K562 (cell line): ENCODE results near the gene POLA1. TPM values are rescaled to one million over a fixed set of nuclear protein-coding genes. Genes with fewer than 3 reads are reported as not detected.

ENCODE experiments used
- ATAC-seq: fragments of 200-7000 bp; cut with Tn5 transposase; 3 replicates; pipeline ENCODE4 v1.9.1; 2020; ENCODE audit warnings: moderate library complexity
- BruUV-seq: library from RNA; stranded (reverse); fragments of 400-500 nt; replicated peaks from 2 replicates; lab custom pipeline; 2021; lab: Mats Ljungman, UMichigan
- CTCF ChIA-PET: fragments of 300-600 bp; formaldehyde crosslinking; extraction: SDS; loops from one replicate; lab custom pipeline; 2021; ENCODE audit warnings: low intra/inter-chr PET ratio; lab: Yijun Ruan, JAX
- POLR2A ChIA-PET: fragments of 300-600, 350-650 bp; sonication (Branson Sonifier 250); formaldehyde crosslinking; extraction: SDS; loops from one replicate; lab custom pipeline; 2021; ENCODE audit warnings: antibody characterized with exemption, inconsistent platforms; lab: Yijun Ruan, JAX
- DNase-seq, 4 experiments: peaks; one replicate each; pipeline versions ENCODE4 v3.0.0 to v3.0.0-alpha.2; 2011 to 2018; ENCODE audit warnings: low spot score in 3 of 4, mixed read lengths in 3 of 4; ENCODE audit errors: extremely low read depth in 1 of 4
- FAIRE-seq: peaks from 2 replicates; lab custom pipeline; 2011; peaks lifted over from hg19 to GRCh38; lab: Jason Lieb, UNC
- H2AFZ ChIP-seq: 2 replicates; pipeline ENCODE4 v1.6.0; 2011; ENCODE audit warnings: low read depth, low read length, control low read depth, inconsistent platforms
- H3K27ac ChIP-seq: fragments of 200-600 bp; 3 replicates; pipeline ENCODE4 v1.8.0; 2011; ENCODE audit warnings: low read depth, mild to moderate bottlenecking, control low read depth, inconsistent platforms, low read length, moderate library complexity, mixed read lengths; ENCODE audit errors: extremely low read depth
- H3K27me3 ChIP-seq, 2 experiments: fragments of 300-600 bp in 1 of 2; 2 replicates in 1 of 2; 3 replicates in 1 of 2; pipeline versions ENCODE4 v1.6.0 to v1.8.0; 2011; ENCODE audit warnings: inconsistent platforms in 2 of 2, low read length in 2 of 2, mild to moderate bottlenecking in 1 of 2, mixed read lengths in 1 of 2, moderate library complexity in 1 of 2; ENCODE audit not compliant: control insufficient read depth in 2 of 2, insufficient read depth in 2 of 2
- H3K36me3 ChIP-seq: fragments of 300-600 bp; 3 replicates; pipeline ENCODE4 v1.8.0; 2011; ENCODE audit warnings: mild to moderate bottlenecking, low read length, inconsistent platforms; ENCODE audit not compliant: control insufficient read depth, insufficient read depth
- H3K4me1 ChIP-seq, 2 experiments: fragments of 200-600 bp in 1 of 2; replicated peaks in 1 of 2; 2 replicates in 1 of 2; 3 replicates in 1 of 2; pipeline versions ENCODE4 v1.5.1 to v1.8.0; 2011; ENCODE audit warnings: inconsistent platforms in 2 of 2, low read length in 2 of 2, mild to moderate bottlenecking in 1 of 2, mixed read lengths in 1 of 2, moderate library complexity in 1 of 2; ENCODE audit not compliant: control insufficient read depth in 2 of 2, insufficient read depth in 2 of 2
- H3K4me2 ChIP-seq: 2 replicates; pipeline ENCODE4 v1.6.1; 2011; ENCODE audit warnings: low read length, control low read depth, inconsistent platforms, mixed read lengths; ENCODE audit not compliant: insufficient read depth
- H3K4me3 ChIP-seq: fragments of 200-600 bp; sonication (generic), shearing (Covaris generic); 2 replicates; pipeline ENCODE4 v1.5.1; 2016; ENCODE audit warnings: control low read depth, inconsistent platforms
- H3K79me2 ChIP-seq: fragments of 200-600 bp; 3 replicates; pipeline ENCODE4 v1.8.0; 2011; ENCODE audit warnings: low read length, inconsistent platforms; ENCODE audit not compliant: control insufficient read depth, insufficient read depth
- H3K9ac ChIP-seq, 2 experiments: 2 replicates each; pipeline versions ENCODE4 v1.6.0 to v1.6.1; 2011; ENCODE audit warnings: low read depth in 2 of 2, low read length in 2 of 2, control low read depth in 1 of 2, inconsistent platforms in 1 of 2, mild to moderate bottlenecking in 1 of 2, mixed read lengths in 1 of 2; ENCODE audit not compliant: insufficient read depth in 1 of 2
- H3K9me1 ChIP-seq: one replicate; pipeline ENCODE4 v1.6.0; 2011; ENCODE audit warnings: inconsistent platforms, mild to moderate bottlenecking, low read length, moderate library complexity; ENCODE audit not compliant: control insufficient read depth, insufficient read depth
- H3K9me3 ChIP-seq: replicated peaks from 2 replicates; pipeline ENCODE4 v1.5.1; 2011; ENCODE audit warnings: low read depth, low read length, inconsistent platforms; ENCODE audit not compliant: control insufficient read depth, insufficient read depth
- H4K20me1 ChIP-seq: replicated peaks from 2 replicates; pipeline ENCODE4 v1.6.1; 2011; ENCODE audit warnings: low read length, inconsistent platforms, mixed read lengths; ENCODE audit not compliant: control insufficient read depth, insufficient read depth
- FOXO4 ChIP-seq: fragments of 450-650 bp; formaldehyde crosslinking; IDR thresholded peaks from 2 replicates; pipeline ENCODE4 v1.4.0; 2020; ENCODE audit warnings: mild to moderate bottlenecking, moderate library complexity
- GTF2B ChIP-seq: IDR thresholded peaks from 2 replicates; pipeline ENCODE4 v1.6.1; 2011; ENCODE audit not compliant: insufficient read length; ENCODE audit errors: extremely low read depth
- KLF1 ChIP-seq: fragments of 450-650 bp; IDR thresholded peaks from 2 replicates; pipeline ENCODE4 v1.6.1; 2016; ENCODE audit warnings: missing genetic modification characterization, missing compliant biosample characterization
- NBN ChIP-seq: fragments of 450-650 bp; IDR thresholded peaks from 2 replicates; pipeline ENCODE4 v1.6.1; 2016; ENCODE audit warnings: low read depth, mild to moderate bottlenecking
- NR4A1 ChIP-seq, 2 experiments: fragments of 250-450 bp in 1 of 2; fragments of 450-650 bp in 1 of 2; sonication (Bioruptor Pico) in 1 of 2; IDR thresholded peaks; 2 replicates each; pipeline versions ENCODE4 v1.4.0 to v1.6.1; 2016 to 2020; ENCODE audit warnings: mild to moderate bottlenecking in 2 of 2, missing compliant biosample characterization in 1 of 2, missing genetic modification characterization in 1 of 2, moderate library complexity in 1 of 2
- PTTG1 ChIP-seq: fragments of 450-650 bp; IDR thresholded peaks from 2 replicates; pipeline ENCODE4 v1.6.1; 2016; ENCODE audit warnings: low read depth, mild to moderate bottlenecking, missing genetic modification characterization, missing compliant biosample characterization
- ZC3H11A ChIP-seq: IDR thresholded peaks from 2 replicates; pipeline ENCODE4 v1.6.1; 2012; ENCODE audit warnings: low read depth, low read length, improper control_type of control experiment
- WGBS: fragments of 100-300 bp; shearing (Covaris generic); methylation state at CpG from one replicate; pipeline ENCODE4 v1.1.6; 2016; ENCODE audit warnings: low coverage, mixed read lengths; ENCODE audit not compliant: insufficient coverage; ENCODE audit errors: missing lambda C conversion rate; 5-methylcytosine and 5-hydroxymethylcytosine counted together
- in situ Hi-C: fragments of 300-500 bp; cut with MboI; formaldehyde crosslinking; loops from 4 replicates; pipeline ENCODE4 v1.15.0; 2018; ENCODE audit warnings: inconsistent platforms, mixed read lengths
- intact Hi-C: fragments of 100-400 bp; cut with micrococcal nuclease; formaldehyde crosslinking; loops from 2 replicates; pipeline ENCODE4 v1.14.2; 2022
- polyA plus RNA-seq, 8 experiments: library from polyadenylated mRNA; depleted of rRNA in 4 of 8; stranded (reverse) in 5 of 8; unstranded in 3 of 8; fragments of >200 nt; fragmentation: Nextera tagmentation in 2 of 8; fragmentation: Illumina TruSeq in 1 of 8; extraction: Ambion mirVana in 2 of 8; extraction: Trizol in 1 of 8; gene quantifications; 2 replicates each; pipeline versions ENCODE4 v1.2.1 to v1.2.3, GENCODE V29; 2011 to 2014; ENCODE audit warnings: inconsistent platforms in 1 of 8, missing spikeins in 1 of 8
- total RNA-seq, 7 experiments: library from RNA; depleted of rRNA in 6 of 7; stranded (reverse); fragments of >200 nt in 6 of 7; fragmentation: Illumina TruSeq in 2 of 7; extraction: Trizol in 2 of 7; gene quantifications; 2 replicates each; pipeline versions ENCODE4 v1.2.1 to v1.2.3, GENCODE V29; 2011 to 2021; ENCODE audit warnings: low replicate concordance in 1 of 7
- TF ChIP-seq, protein P1 (sequence below), 3 experiments: fragments of 200-800 bp in 1 of 3; fragments of 250-450 bp in 1 of 3; fragments of 450-650 bp in 1 of 3; sonication (Bioruptor Pico) in 1 of 3; sonication (Bioruptor generic) in 1 of 3; formaldehyde crosslinking in 1 of 3; IDR thresholded peaks; 2 replicates each; pipeline versions ENCODE4 v1.6.1 to v1.8.0; 2016 to 2022; ENCODE audit warnings: mild to moderate bottlenecking in 2 of 3, missing genetic modification characterization in 2 of 3, missing compliant biosample characterization in 1 of 3, moderate library complexity in 1 of 3
- TF ChIP-seq, protein P2 (sequence below): fragments of 250-450 bp; sonication (Bioruptor Pico); IDR thresholded peaks from 2 replicates; pipeline ENCODE4 v1.8.0; 2021; ENCODE audit warnings: borderline replicate concordance, mild to moderate bottlenecking, moderate library complexity; ENCODE audit not compliant: poor library complexity, severe bottlenecking

POLA1 gene
- total and polyA plus RNA-seq, 9 of the 15 experiments (the other 6 are each of a cell fraction or from before 2014, with no cell fraction given): 8.6 to 48.4 (median 27.4) TPM

GRCh38 chrX:25016361-25016671 lies 322.6 kb downstream of the POLA1 start (continued):
- TF ChIP-seq, protein P1, sequence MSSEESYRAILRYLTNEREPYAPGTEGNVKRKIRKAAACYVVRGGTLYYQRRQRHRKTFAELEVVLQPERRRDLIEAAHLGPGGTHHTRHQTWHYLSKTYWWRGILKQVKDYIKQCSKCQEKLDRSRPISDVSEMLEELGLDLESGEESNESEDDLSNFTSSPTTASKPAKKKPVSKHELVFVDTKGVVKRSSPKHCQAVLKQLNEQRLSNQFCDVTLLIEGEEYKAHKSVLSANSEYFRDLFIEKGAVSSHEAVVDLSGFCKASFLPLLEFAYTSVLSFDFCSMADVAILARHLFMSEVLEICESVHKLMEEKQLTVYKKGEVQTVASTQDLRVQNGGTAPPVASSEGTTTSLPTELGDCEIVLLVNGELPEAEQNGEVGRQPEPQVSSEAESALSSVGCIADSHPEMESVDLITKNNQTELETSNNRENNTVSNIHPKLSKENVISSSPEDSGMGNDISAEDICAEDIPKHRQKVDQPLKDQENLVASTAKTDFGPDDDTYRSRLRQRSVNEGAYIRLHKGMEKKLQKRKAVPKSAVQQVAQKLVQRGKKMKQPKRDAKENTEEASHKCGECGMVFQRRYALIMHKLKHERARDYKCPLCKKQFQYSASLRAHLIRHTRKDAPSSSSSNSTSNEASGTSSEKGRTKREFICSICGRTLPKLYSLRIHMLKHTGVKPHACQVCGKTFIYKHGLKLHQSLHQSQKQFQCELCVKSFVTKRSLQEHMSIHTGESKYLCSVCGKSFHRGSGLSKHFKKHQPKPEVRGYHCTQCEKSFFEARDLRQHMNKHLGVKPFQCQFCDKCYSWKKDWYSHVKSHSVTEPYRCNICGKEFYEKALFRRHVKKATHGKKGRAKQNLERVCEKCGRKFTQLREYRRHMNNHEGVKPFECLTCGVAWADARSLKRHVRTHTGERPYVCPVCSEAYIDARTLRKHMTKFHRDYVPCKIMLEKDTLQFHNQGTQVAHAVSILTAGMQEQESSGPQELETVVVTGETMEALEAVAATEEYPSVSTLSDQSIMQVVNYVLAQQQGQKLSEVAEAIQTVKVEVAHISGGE (CRISPR knock-in tag; IDR thresholded peaks at IDR 0.05): no peak

- BruUV-seq: no TSS peak
- WGBS: 21% methylated on average over 12 of the region's 17 CpGs
- Histone ChIP-seq H4K20me1 (no peaks in the 10 kb centered on the region), H3K4me2 (no peak overlapping the region), H3K27me3 (peaks cover 21 to 66% of the 10 kb centered on the region in 2 experiments), H3K9ac (no peak overlapping the region), H3K36me3 (no peaks in the 10 kb centered on the region), H2AFZ (no peak overlapping the region), H3K79me2 (no peaks in the 10 kb centered on the region), H3K9me3 (no peaks in the 10 kb centered on the region), H3K4me3 (no peak overlapping the region), H3K4me1 (peaks cover 0 to 37% of the 10 kb centered on the region in 2 experiments; a peak in 3 of 5 replicates), H3K27ac (no peak overlapping the region), H3K9me1 (no peaks in the 10 kb centered on the region)
- ChIA-PET CTCF (no interaction called here), POLR2A (no interaction called here)
- intact Hi-C loops (loop anchor here (5.0 kb wide), 1 partner anchor 620 kb away; no protein-coding TSS in a partner anchor), in situ Hi-C loops (no loop called here)
- FAIRE-seq: no peak
- TF ChIP-seq ZC3H11A (no peak), KLF1 (tag) (no peak), FOXO4 (no peak), NBN (no peak), GTF2B (no peak), PTTG1 (tag) (no peak), NR4A1 (CRISPR knock-in tag; IDR thresholded peaks at IDR 0.05) (no peak), NR4A1 (tag; IDR thresholded peaks at IDR 0.05) (no peak)
- TF ChIP-seq, protein P2, sequence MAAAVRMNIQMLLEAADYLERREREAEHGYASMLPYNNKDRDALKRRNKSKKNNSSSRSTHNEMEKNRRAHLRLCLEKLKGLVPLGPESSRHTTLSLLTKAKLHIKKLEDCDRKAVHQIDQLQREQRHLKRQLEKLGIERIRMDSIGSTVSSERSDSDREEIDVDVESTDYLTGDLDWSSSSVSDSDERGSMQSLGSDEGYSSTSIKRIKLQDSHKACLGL: no peak
- ATAC-seq: no peak
- DNase-seq: no peak
Measured at GRCh38 chrX:25016938-25017598, 323.4 kb downstream of the POLA1 start.
